Smooth muscle cell (in vitro differentiated cells): ENCODE data around the gene TAF1L. TPM values are rescaled to one million over a fixed set of nuclear protein-coding genes. Genes with fewer than 3 reads are reported as not detected.

ENCODE experiments used
- DNase-seq: peaks from one replicate; lab custom pipeline; 2025; ENCODE audit not compliant: unreplicated experiment; lab: John Stamatoyannopoulos, UW
- H2AFZ ChIP-seq: fragments of 200-600 bp; sonication (generic); 2 replicates; pipeline ENCODE4 v1.6.0; 2016; ENCODE audit warnings: antibody characterized with exemption, low read depth, mild to moderate bottlenecking
- H3F3A ChIP-seq: fragments of 200-600 bp; sonication (generic); 2 replicates; pipeline ENCODE4 v1.6.0; 2017; ENCODE audit warnings: antibody characterized with exemption, low read depth
- H3K27ac ChIP-seq: fragments of 200-600 bp; sonication (generic); 2 replicates; pipeline ENCODE4 v1.5.1; 2016; ENCODE audit warnings: low read depth, mild to moderate bottlenecking
- H3K27me3 ChIP-seq: fragments of 200-600 bp; sonication (generic); 2 replicates; pipeline ENCODE4 v1.6.1; 2016; ENCODE audit warnings: low read depth, mild to moderate bottlenecking
- H3K36me3 ChIP-seq: fragments of 200-600 bp; sonication (generic); 2 replicates; pipeline ENCODE4 v1.5.1; 2016; ENCODE audit warnings: low read depth
- H3K4me1 ChIP-seq: fragments of 200-600 bp; sonication (generic); 2 replicates; pipeline ENCODE4 v1.5.1; 2016; ENCODE audit warnings: low read depth
- H3K4me2 ChIP-seq: fragments of 200-600 bp; sonication (generic); 2 replicates; pipeline ENCODE4 v1.6.0; 2016; ENCODE audit warnings: mild to moderate bottlenecking
- H3K4me3 ChIP-seq: fragments of 200-600 bp; sonication (generic); 2 replicates; pipeline ENCODE4 v1.5.1; 2016; ENCODE audit warnings: mild to moderate bottlenecking
- H3K79me2 ChIP-seq: fragments of 200-600 bp; sonication (generic); 2 replicates; pipeline ENCODE4 v1.6.0; 2016; ENCODE audit warnings: low read depth, mild to moderate bottlenecking
- H3K9ac ChIP-seq: fragments of 200-600 bp; sonication (generic); 2 replicates; pipeline ENCODE4 v1.6.0; 2016; ENCODE audit warnings: low read depth
- H3K9me3 ChIP-seq: fragments of 200-600 bp; sonication (generic); replicated peaks from 2 replicates; pipeline ENCODE4 v1.5.1; 2016; ENCODE audit warnings: low read depth
- H4K20me1 ChIP-seq: fragments of 200-600 bp; sonication (generic); 2 replicates; pipeline ENCODE4 v1.6.0; 2016; ENCODE audit warnings: low read depth
- WGBS: methylation state at CpG from one replicate; pipeline ENCODE4 v1.1.7; 2016; ENCODE audit warnings: low lambda C conversion rate; 5-methylcytosine and 5-hydroxymethylcytosine counted together
- polyA plus RNA-seq: library from polyadenylated mRNA; unstranded; fragments of >200 nt; fragmentation: Nextera tagmentation; extraction: Ambion mirVana; gene quantifications from 2 replicates; pipeline ENCODE4 v1.2.1, GENCODE V29; 2016
- total RNA-seq: library from RNA; depleted of rRNA; stranded (reverse); fragments of >200 nt; gene quantifications from 2 replicates; pipeline ENCODE4 v1.2.3, GENCODE V29; 2014
- TF ChIP-seq, protein P1 (sequence below): fragments of 200-600 bp; sonication (generic); IDR thresholded peaks from 2 replicates; pipeline ENCODE4 v1.5.1; 2017; ENCODE audit warnings: borderline replicate concordance, mild to moderate bottlenecking, antibody characterized with exemption; ENCODE audit not compliant: insufficient read depth, poor library complexity, severe bottlenecking

TAF1L gene, protein sequence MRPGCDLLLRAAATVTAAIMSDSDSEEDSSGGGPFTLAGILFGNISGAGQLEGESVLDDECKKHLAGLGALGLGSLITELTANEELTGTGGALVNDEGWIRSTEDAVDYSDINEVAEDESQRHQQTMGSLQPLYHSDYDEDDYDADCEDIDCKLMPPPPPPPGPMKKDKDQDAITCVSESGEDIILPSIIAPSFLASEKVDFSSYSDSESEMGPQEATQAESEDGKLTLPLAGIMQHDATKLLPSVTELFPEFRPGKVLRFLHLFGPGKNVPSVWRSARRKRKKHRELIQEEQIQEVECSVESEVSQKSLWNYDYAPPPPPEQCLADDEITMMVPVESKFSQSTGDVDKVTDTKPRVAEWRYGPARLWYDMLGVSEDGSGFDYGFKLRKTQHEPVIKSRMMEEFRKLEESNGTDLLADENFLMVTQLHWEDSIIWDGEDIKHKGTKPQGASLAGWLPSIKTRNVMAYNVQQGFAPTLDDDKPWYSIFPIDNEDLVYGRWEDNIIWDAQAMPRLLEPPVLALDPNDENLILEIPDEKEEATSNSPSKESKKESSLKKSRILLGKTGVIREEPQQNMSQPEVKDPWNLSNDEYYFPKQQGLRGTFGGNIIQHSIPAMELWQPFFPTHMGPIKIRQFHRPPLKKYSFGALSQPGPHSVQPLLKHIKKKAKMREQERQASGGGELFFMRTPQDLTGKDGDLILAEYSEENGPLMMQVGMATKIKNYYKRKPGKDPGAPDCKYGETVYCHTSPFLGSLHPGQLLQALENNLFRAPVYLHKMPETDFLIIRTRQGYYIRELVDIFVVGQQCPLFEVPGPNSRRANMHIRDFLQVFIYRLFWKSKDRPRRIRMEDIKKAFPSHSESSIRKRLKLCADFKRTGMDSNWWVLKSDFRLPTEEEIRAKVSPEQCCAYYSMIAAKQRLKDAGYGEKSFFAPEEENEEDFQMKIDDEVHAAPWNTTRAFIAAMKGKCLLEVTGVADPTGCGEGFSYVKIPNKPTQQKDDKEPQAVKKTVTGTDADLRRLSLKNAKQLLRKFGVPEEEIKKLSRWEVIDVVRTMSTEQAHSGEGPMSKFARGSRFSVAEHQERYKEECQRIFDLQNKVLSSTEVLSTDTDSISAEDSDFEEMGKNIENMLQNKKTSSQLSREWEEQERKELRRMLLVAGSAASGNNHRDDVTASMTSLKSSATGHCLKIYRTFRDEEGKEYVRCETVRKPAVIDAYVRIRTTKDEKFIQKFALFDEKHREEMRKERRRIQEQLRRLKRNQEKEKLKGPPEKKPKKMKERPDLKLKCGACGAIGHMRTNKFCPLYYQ (N-terminal part only)
- total RNA-seq (not detected in 2 replicates), polyA plus RNA-seq (0.02 TPM in 1 of 2 replicates, not detected in the other)

DNA sequence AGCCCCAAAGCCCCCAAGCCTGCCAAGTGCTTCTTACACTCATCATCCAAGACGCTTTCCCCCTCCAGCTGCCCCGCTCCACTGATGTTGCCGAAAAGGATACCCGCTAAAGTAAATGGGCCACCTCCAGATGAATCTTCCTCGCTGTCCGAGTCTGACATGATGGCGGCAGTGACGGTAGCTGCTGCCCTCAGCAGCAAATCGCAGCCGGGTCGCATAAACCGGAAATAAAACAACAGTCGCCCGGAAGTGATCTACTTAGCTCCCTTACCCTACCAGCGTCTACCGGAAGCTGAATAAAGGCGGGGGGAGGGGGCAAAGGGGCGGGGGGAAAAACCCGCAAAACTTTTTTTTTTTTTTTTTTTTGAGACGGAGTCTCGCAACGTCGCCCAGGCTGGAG is at the start of gene TAF1L:
Gene TAF1L (minus strand): TSS at position 308 of the 400 bp plus-strand sequence. CDS start 90 bp downstream, at position 218.
- no peak for DNase-seq
- Histone ChIP-seq H3K36me3 (no peaks in the 10 kb centered on the region), H3K27ac (no peak within 1 kb of the TSS), H4K20me1 (no peaks in the 10 kb centered on the region), H3K4me2 (no peak within 1 kb of the TSS), H3K4me3 (no peak within 1 kb of the TSS), H3K4me1 (no peaks in the 10 kb centered on the region), H3K9ac (no peak within 1 kb of the TSS), H3F3A (no peaks in the 10 kb centered on the region), H3K79me2 (no peaks in the 10 kb centered on the region), H3K9me3 (peaks cover 3% of the 10 kb centered on the region), H2AFZ (no peak within 1 kb of the TSS), H3K27me3 (no peaks in the 10 kb centered on the region)
- 93% methylated on average over 23 of the region's 23 CpGs for WGBS
- TF ChIP-seq, protein P1, sequence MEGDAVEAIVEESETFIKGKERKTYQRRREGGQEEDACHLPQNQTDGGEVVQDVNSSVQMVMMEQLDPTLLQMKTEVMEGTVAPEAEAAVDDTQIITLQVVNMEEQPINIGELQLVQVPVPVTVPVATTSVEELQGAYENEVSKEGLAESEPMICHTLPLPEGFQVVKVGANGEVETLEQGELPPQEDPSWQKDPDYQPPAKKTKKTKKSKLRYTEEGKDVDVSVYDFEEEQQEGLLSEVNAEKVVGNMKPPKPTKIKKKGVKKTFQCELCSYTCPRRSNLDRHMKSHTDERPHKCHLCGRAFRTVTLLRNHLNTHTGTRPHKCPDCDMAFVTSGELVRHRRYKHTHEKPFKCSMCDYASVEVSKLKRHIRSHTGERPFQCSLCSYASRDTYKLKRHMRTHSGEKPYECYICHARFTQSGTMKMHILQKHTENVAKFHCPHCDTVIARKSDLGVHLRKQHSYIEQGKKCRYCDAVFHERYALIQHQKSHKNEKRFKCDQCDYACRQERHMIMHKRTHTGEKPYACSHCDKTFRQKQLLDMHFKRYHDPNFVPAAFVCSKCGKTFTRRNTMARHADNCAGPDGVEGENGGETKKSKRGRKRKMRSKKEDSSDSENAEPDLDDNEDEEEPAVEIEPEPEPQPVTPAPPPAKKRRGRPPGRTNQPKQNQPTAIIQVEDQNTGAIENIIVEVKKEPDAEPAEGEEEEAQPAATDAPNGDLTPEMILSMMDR: no peak

DNA sequence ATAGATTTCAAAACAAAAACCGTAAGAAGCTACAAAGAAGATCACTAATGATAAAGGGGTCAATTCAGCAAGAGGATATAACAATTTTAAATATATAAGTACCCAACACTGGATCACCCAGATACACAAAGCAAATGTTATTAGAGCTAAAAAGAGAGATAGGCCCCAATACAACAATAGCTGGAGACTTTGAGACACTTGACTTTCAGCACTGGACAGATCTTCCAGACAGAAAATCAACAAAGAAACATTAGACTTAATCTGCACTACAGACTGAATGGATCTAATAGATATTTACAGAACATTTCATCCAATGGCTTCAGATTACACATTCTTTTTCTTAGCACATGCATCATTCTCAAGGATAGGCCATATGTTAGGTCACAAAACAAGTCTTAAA is 46.3 kb upstream of the TAF1L start:
- Histone ChIP-seq H2AFZ (no peak overlapping the region), H3K4me3 (no peak overlapping the region), H3K4me1 (no peaks in the 10 kb centered on the region), H3K9me3 (no peaks in the 10 kb centered on the region), H3K79me2 (no peaks in the 10 kb centered on the region), H3F3A (no peaks in the 10 kb centered on the region), H3K9ac (no peak overlapping the region), H3K36me3 (no peaks in the 10 kb centered on the region), H3K27me3 (no peaks in the 10 kb centered on the region), H3K27ac (no peak overlapping the region), H4K20me1 (no peaks in the 10 kb centered on the region), H3K4me2 (no peak overlapping the region)
- DNase-seq: no peak
- TF ChIP-seq, protein P1: no peak
- 95% methylated on average over 1 of the region's 1 CpG for WGBS

DNA sequence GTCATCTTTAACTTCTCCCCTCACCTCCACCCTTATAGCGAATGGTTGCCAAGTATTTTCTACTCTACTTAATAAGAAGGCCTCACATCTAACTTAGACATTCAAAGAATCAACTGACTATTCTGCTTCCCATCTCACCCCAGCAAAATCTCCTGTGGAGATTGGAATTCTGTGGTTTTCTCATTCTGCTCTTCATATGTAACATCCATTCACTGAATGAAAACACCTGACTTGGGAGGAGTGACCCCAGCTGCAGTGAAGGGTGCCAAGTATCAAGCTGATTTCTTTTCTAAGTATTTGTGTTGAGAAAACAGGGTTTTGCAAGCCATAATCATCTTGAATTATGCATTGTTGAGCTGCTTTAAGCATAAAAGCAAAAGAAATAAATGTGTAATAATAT is 42.5 kb upstream of the TAF1L start:
- Histone ChIP-seq H3K27ac (no peak overlapping the region), H3K4me3 (no peak overlapping the region), H4K20me1 (no peaks in the 10 kb centered on the region), H3K36me3 (no peaks in the 10 kb centered on the region), H2AFZ (no peak overlapping the region), H3K9me3 (no peaks in the 10 kb centered on the region), H3K9ac (no peak overlapping the region), H3K4me1 (no peaks in the 10 kb centered on the region), H3K79me2 (no peaks in the 10 kb centered on the region), H3K27me3 (no peaks in the 10 kb centered on the region), H3K4me2 (no peak overlapping the region), H3F3A (no peaks in the 10 kb centered on the region)
- TF ChIP-seq, protein P1: no peak
- DNase-seq: no peak
- WGBS: 75% methylated on average over 1 of the region's 1 CpG
